Germinal center (tissue), 1 donor: ENCODE results near the gene PPP1R37.

Source experiments
- DNase-seq: peaks from one replicate; pipeline ENCODE4 v3.0.0; 2012; ENCODE audit warnings: mixed read lengths, low spot score

The PPP1R37 gene, protein sequence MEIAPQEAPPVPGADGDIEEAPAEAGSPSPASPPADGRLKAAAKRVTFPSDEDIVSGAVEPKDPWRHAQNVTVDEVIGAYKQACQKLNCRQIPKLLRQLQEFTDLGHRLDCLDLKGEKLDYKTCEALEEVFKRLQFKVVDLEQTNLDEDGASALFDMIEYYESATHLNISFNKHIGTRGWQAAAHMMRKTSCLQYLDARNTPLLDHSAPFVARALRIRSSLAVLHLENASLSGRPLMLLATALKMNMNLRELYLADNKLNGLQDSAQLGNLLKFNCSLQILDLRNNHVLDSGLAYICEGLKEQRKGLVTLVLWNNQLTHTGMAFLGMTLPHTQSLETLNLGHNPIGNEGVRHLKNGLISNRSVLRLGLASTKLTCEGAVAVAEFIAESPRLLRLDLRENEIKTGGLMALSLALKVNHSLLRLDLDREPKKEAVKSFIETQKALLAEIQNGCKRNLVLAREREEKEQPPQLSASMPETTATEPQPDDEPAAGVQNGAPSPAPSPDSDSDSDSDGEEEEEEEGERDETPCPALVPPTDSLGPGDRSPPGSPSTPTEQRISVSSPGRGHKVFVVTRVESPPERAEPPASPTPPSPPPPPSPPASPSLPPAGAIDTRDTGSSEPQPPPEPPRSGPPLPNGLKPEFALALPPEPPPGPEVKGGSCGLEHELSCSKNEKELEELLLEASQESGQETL

DNA sequence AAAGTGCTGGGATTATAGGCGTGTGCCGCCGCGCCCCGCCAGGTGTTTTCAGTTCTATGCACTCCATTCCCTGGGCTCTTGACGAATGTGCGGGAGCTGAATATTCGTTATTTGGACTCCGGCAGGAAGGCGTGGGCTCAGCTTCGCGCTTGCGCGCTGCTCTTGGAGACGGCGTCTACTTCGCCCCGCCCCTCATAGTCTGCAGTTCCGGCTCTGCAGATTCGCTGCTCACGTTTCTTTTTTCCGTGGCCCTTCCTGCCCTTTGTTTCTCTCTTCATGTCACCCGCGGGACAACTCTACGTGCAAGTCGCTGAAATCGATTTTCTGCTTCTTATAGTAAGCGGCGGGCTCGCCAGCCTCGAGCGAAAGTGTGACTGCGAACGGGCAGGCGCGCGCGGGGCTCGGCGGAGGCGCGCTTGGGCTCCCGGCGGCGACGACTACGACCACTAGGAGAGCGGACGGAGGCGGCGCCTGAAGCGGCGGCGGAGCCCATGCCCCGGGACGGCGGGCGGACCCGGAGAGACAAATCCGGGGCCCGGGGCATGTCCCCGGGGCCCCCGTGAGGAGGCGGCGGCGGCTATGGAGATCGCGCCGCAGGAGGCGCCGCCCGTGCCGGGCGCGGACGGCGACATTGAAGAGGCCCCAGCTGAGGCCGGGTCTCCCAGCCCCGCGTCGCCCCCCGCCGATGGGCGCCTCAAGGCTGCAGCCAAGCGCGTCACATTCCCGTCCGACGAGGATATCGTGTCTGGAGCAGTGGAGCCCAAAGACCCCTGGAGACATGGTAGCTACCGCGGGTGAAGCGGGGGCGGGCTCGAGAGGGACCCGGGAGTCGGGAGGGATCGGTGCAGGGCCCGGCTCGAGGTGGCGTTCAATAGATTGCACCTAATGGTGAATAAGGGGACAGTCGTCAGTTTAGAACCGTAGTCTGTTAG is at the start of gene PPP1R37:
PPP1R37 (plus strand) TSS at position 433 of the 932 bp plus-strand sequence; CDS start at position 580, 147 bp downstream.
- DNase-seq: peak; percentile 96

DNA sequence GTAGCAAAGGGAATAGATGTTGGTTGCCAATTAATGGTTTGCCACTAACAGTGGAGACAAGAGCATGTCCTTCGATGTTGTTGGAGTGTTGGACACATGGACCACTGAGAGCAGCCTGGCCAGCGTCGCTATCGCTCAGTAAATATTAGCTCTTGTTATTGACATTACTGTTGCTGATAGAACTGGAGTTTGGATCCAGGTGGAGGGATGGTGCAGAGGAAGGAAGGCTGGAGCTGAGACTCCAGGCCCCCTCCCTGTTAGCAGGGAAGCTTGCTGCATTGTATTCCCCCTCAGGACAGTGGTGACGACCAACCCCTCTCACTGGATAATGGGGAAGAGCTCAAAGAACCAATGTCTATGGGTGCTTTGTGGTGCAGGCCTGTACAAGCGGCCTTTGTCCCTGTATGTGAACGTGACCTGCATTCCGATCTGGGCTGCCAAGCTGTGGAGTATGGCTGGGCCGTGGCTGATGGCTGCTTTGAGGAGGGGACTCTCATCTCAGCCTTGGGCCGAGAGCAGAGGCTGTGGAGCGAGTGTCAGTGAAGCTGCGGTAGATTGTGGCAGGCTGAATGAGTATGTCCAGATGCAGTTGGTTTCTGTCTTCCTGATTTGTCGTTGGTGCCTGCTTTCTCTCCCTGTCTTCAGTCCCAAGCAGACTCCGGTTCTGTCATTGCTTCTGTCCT is 47.2 kb upstream of the PPP1R37 start:
- DNase-seq: no peak

DNA sequence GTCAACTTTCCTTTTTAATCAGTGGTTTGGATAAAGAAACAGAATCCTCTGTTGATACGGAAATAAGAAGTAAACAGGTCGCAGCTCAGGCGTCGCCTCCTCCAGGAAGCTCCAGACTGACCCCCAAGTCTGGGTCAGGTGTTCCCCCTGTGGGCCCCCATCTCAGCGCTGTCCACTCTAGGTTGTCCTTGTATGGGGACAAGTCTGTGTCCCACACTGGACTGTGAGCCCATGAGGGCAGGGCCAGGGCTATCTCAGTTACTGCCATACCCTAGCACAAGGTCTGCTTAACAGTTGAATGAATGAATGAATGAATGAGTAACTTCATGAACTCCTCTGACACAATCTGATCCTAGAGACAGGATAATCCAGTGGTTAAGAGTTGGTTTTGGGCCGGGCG is 46.6 kb upstream of the PPP1R37 start:
- DNase-seq: no peak

DNA sequence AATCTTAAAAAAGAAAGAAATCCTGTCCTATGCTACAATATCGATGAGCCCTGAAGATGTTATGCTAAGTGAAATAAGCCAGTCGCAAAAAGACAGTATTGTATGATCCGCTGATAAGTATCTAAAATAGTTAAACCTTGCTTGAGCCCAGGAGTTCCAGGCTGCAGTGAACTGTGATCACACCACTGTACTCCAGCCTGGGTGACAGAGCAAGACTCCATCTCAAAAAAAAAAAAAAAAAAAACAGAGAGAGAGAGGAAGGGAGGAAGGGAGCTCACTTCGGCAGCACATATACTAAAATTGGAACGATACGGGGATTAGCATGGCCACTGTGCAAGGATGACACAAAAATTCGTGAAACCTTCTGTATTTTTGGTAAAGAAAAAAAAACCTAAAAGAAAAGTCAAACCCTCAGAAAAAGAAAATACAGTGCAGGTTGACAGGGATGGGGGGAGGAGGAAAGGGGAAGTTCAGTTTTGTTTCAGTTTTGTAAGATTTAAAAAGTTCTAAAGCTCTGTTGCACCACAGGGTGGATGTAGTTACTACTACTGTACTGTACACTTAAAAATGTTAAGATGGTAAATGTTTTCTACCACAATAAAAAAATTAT is 45.7 kb upstream of the PPP1R37 start:
- DNase-seq: peak; percentile 67

DNA sequence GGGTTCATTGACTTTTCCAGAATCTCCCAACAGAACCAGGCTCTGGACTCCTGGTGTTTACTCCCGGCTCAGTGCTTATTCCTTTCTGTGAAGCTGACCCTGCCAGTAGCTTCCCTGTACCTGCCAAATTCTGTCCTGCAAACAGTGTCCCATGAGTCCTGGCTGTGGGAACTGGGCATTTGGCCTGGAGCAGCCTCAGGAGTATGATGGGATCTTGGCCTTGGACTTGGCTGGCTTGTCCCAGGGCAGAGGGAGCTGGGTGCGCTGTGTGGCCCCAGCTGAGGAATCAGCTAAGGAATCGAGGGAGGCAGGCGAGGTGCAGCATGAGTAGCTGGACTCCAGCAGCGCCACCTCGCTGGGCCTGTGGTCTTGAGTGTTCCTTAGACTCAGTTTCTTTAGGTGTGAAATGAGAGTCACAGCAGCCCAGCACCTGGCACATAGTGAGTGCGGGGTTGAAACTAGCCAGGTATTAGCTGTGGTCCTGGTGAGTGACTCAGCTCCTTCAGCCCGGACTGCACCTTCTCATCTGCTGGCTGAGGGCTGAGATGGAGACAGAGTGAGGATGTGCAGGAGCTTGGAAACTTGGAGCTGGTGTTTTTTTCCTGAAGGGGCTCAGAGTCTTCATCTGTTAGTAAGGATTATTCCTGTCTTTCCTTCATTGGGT is 43.8 kb upstream of the PPP1R37 start:
- DNase-seq: no peak

DNA sequence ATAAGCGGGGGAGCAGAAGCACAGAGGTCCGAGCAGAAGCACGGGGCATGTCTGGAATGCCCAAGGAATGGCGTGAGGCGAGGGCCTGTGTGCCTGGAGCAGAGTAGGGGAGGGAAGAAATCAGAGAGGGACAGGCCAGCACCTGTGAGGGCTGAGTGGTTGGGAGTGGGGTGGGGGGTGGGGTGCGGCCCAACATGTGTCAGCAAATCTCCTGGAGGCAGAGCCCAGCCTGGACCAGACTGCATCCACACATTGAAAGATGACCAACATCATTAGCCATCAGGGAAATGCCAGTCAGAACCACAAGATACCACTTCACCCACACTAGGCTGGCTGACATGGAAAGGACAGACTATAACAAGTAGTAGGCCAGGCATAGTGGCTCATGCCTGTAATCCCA is 42.9 kb upstream of the PPP1R37 start:
- DNase-seq: no peak

DNA sequence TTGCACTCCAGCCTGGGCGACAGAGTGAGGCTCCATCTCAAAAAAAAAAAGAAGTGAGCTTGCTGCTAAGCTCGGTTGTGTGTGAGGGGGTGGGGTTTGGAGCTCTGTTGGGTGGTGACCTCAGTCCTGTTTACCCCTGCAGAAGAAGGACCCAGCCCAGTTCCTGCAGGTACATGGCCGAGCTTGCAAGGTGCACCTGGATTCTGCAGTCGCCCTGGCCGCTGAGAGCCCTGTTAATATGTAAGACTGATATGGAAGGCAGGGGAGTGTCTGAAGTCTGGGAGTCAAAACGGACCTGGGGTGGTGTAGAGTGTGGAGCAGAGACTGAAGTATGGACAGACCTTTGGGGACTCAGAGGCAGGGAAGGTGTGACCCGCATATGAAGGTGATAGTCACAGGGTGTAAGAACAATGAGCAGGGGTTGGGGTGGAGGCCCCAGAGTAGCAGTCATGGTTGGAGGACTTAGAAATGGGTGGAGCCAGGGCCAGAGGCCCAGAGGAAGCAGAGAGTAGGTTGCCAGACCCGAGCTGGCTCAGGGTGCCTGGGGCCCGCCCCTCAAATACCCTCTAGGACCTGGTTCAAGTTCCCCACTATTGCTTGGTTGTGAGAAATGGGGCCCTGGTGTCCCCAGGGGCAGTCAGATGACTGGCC is 40.9 kb upstream of the PPP1R37 start:
- no peak for DNase-seq

DNA sequence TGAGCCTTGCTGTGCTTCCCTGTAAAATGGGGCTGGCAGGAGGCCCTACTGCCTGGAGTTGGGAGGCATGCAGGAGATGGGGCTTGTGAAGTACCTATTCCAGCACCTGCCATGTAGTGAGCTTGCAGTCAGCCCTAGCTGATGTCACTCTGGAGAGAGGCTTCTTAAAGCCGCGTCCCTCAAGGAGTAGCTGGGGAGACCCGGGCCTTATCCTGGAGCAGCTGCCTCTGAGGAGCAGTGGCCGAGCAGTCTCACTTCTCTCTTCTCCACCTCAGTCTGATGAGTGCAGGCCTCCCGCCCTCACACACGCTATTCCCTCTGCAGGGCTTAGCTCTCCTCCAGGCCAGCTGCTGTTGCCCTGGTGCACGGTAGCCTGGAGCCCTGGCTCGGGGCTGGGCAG is 36.1 kb upstream of the PPP1R37 start:
- no peak for DNase-seq

DNA sequence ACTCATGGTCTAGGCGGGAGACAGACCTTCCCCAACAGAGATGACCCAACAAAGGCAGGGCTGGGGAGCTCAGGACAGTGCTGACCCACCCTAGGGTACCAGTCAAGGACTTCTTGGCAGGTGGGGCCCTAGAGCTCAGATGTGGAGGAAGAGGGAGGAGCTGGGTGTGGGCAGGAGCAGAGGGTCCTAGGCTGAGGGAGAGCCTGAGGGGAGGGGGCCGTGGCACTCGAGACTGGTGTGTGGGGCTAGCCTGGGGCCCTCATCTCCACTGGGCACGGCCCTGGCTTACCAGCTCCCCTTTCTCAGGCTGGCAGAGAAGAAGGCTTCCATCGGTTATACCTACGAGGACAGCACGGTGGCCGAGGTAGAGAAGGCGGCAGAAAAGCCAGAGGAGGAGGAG is 35.5 kb upstream of the PPP1R37 start:
- DNase-seq: no peak

DNA sequence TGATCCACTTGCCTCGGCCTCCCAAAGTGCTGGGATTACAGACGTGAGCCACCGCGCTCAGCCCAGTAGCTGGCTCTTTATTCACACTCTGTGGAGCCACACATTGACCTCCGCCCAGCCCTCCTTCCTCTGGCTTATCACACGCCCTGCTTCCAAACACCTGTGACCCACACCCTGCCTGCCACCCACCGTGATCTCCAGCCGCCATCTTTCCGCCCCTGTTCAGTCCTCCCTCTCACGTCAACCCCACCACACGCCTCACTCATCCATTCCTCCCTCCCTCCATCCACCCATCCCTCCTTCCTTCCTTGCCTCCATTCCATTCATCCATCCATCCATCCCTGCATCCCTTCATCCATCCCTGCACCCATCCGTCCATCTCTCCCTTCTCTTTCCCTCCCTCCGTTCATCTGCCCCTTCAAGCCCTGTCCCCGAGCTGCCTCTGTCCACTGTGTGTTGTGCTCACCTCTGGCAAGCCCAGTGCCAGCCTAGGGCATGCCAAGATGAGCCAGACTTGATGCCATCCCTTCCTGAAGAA is 34.3 kb upstream of the PPP1R37 start:
- DNase-seq: no peak

DNA sequence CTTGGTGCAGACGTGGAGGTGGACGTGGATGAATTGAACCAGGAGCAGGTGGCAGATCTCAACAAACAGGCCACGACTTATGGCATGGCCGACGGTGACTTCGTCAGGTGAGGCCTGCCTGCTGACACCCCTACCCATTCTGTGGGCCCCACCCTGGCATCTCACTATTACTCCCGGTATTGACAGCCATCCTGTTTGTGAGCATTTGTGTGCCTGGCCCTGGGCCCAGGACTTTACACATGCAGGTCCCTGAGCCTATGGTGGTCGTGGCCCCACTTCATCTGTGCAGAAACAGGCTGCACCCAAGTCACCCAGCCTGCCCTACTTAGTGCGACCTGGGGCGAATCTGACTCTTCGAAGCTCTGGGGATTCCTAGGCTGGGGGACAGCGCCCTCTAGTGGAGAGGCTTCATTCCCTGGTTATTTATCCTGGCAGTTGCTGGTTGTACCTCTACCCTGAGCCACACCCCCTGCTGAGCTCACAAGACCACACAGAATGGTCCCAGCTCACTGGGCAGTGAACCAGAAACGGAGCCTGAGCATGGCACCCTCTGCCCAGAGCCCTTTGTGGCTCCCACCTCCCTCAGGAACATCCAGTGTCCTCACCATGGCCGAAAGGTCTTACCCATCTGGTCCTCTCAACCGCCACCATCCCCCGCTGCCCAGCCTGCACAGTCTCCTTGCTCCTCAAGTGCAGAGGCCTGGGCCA is 33.6 kb upstream of the PPP1R37 start:
- DNase-seq: peak; percentile 82

DNA sequence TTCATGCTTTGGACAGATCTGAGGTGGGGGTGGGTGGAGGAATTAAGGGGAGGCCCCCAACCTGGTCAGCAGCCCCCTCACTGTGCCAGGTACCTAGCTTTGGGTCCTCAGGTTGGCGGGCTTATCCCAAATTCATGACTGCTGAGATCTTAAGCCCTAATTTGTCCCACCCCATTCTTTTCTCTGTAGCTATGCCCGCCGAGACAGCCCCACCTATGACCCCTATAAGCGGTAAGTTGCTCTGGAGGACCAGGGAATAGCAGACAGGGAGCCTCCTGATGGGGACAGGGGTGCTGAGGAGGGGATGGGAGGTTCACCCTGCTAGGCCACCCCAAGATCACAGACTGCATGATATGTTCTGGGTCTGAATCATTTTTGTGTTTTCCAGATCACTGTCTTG is 31.0 kb upstream of the PPP1R37 start:
- DNase-seq: no peak

DNA sequence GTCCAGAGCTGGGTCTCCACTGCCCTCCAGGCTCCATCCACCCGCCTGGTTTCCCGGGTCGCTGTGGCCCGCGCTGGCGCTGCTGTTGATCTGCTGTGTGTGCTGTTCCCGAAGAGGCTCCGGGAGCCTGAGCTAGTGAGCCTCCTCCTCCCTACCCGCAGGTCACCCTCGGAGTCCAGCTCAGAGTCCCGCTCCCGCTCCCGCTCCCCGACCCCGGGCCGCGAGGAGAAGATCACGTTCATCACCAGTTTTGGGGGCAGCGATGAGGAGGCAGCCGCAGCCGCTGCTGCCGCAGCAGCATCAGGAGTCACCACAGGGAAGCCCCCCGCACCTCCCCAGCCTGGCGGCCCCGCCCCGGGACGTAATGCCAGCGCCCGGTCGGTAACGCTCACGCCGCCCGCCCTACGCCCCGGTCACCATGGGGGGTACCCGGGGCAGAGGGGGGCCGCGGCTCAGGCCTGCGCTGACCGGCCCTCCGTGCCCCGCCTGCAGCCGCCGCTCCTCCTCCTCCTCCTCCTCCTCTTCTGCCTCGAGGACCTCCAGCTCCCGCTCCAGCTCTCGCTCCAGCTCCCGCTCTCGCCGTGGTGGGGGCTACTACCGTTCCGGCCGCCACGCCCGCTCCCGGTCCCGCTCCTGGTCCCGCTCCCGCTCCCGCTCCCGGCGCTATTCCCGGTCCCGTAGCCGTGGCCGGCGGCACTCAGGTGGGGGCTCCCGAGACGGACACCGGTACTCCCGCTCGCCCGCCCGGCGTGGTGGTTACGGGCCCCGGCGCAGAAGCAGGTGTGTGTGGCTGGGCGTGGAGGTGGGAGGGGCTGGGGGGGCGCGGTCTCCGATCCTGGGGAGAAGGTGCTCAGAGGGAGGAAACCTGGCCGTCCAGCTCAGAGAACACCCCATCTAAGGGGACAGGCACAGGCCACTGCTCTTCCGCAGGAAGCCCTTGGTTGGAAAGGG is 28.9 kb upstream of the PPP1R37 start:
- no peak for DNase-seq

DNA sequence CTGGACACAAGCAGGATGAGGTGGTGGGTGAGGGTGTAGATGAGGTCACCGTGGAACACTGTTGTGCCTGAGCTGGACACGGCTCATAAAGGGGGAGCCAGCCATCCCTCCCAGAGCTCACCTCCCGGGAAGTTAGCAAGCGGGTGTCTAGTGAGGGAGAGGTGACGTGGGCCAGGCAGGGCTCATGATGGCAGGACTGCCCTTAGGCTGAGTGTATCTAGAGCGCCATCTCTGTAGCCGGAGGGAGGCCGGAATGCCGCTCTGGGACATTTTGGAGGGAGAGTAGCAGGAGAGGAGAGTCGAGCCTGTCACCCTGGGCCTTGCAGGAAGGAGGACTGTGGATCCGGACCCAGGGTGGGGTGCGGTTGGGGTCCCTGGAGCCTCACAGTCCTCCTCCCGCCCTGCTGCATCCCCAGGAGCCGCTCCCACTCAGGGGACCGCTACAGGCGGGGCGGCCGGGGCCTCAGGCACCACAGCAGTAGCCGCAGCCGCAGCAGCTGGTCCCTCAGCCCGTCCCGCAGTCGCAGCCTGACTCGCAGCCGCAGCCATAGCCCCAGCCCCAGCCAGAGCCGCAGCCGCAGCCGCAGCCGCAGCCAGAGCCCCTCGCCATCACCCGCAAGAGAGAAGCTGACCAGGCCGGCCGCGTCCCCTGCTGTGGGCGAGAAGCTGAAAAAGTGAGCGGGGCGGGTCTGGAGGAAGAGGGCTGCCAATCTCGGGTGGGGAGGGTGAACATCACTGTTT is 25.9 kb upstream of the PPP1R37 start:
- DNase-seq: no peak

DNA sequence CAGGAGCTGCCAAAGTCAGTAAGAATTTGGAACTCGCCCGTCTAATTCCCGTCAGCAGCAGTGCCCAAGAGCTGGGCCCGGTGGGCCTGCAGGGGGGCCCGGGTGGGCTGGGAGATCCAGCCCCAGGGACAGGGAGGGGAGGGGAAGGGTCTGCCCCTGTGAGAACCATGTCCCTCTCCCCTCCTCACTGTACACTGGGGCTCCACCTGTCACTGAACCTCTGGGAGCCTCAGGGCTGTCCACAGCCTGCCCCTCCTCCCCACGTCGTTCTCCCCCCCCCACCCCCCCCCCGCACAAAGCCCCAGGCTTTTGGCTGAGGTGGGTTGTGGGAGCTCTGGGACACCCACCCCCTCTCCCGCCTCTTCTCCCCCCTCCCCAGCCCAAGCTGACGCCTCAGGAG is 24.9 kb upstream of the PPP1R37 start:
- DNase-seq: no peak

DNA sequence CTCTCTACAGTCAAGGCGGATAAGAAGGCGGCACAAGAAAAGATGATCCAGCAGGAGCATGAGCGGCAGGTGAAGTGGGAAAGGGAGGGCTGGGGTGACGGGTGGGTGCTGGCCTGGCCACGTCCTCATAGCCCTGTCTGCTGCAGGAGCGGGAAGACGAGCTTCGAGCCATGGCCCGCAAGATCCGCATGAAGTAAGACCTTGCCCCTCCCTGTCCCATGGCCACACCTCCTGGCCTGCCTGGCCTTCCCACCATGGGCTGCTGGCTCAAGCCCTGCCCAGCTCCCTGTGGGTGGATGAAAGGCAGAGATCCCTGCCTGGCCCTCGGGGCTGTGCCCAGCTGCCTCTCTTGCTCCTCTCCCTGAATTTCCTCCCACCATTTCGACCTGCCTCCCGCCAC is 23.9 kb upstream of the PPP1R37 start:
- no peak for DNase-seq

DNA sequence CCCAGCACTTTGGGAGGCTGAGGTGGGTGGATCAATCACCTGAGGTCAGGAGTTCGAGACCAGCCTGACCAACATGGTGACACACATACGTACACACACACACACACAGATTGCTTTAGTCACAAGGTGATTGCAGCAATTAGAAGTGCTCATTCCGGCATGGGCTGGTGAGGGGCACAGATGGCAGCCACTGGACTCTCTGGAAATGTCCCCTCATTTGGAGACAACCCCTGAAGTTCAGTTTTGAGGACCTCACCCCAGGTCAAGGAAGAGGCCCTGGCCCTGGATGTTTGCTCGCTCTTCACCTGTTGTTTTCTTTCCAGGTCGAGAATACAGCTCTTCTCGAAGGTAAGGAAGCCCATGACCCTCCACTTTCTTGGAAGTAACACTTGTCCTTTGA is 22.8 kb upstream of the PPP1R37 start:
- no peak for DNase-seq
